Transverse colon (tissue), 4 donors: ENCODE measurements around the gene TAL2. TPM values are rescaled to one million over a fixed set of nuclear protein-coding genes. Genes with fewer than 3 reads are reported as not detected.

Experiments
- DNase-seq: peaks from one replicate; pipeline ENCODE4 v3.0.0-alpha.2; 2019
- H3K27ac ChIP-seq, 4 donors: fragments of 200-600 bp; sonication (generic); 2 replicates each; pipeline ENCODE4 v1.5.1; 2016 to 2018; ENCODE audit warnings: inconsistent platforms in 4 of 4
- H3K27me3 ChIP-seq: fragments of 200-600 bp; sonication (generic); 2 replicates; pipeline ENCODE4 v1.5.1; 2017; ENCODE audit warnings: inconsistent platforms
- H3K36me3 ChIP-seq, 4 donors: fragments of 200-600 bp; sonication (generic); 2 replicates each; pipeline ENCODE4 v1.5.1; 2017 to 2019; ENCODE audit warnings: inconsistent platforms in 4 of 4
- H3K4me1 ChIP-seq, 4 donors: fragments of 200-600 bp; sonication (generic); 2 replicates each; pipeline ENCODE4 v1.5.1; 2017 to 2020; ENCODE audit warnings: inconsistent platforms in 4 of 4
- H3K4me3 ChIP-seq, 4 donors: fragments of 200-600 bp; sonication (generic); 1 replicate in 1 of 4; 2 replicates in 3 of 4; pipeline versions ENCODE4 v1.5.1 to v1.6.1; 2017 to 2019; ENCODE audit warnings: inconsistent platforms in 4 of 4
- H3K9me3 ChIP-seq, 2 donors: fragments of 200-600 bp; sonication (generic); 2 replicates each; pipeline ENCODE4 v1.5.1; 2017 to 2019; ENCODE audit warnings: inconsistent platforms in 2 of 2
- CTCF ChIP-seq, 5 experiments: fragments of 200-600 bp in 3 of 5; fragments of 450-650 bp in 2 of 5; sonication (generic) in 3 of 5; IDR thresholded peaks; 1 replicate in 2 of 5; 2 replicates in 3 of 5; pipeline ENCODE4 v1.5.1; 2016 to 2017; ENCODE audit warnings: antibody characterized with exemption in 5 of 5, inconsistent platforms in 3 of 5, mild to moderate bottlenecking in 2 of 5, moderate library complexity in 1 of 5
- EP300 ChIP-seq: sonication (generic); formaldehyde crosslinking; IDR thresholded peaks from one replicate; pipeline ENCODE4 v1.6.1; 2017; ENCODE audit warnings: antibody characterized with exemption, low read depth
- POLR2A ChIP-seq: fragments of 450-650 bp; IDR thresholded peaks from one replicate; pipeline ENCODE4 v1.6.1; 2016; ENCODE audit warnings: antibody characterized with exemption, mild to moderate bottlenecking, moderate library complexity
- POLR2AphosphoS5 ChIP-seq, 3 donors: sonication (generic); formaldehyde crosslinking; IDR thresholded peaks; one replicate each; pipeline ENCODE4 v1.6.1; 2016; ENCODE audit warnings: antibody characterized with exemption in 3 of 3
- WGBS, 2 donors: methylation state at CpG; one replicate each; pipeline ENCODE4 v1.1.5; 2018; ENCODE audit warnings: low coverage in 1 of 2; 5-methylcytosine and 5-hydroxymethylcytosine counted together
- in situ Hi-C, 4 donors: fragments of 200-750 bp; cut with MboI; loops; one replicate each; pipeline versions ENCODE4 v1.15.0 to v1.15.1; 2017; ENCODE audit warnings: low sequenced_read_pairs in 3 of 4, low pct_ligation_motif_present in 1 of 4, low pct_unique_long_range_greater_than_20kb in 1 of 4
- intact Hi-C: fragments of 100-400 bp; cut with DNase I; formaldehyde crosslinking; loops from one replicate; pipeline ENCODE4 v1.15.1; 2023; ENCODE audit warnings: low total_unique reads
- total RNA-seq, 4 donors: library from RNA; depleted of rRNA; stranded (reverse); fragments of >200 nt; gene quantifications; one replicate each; pipeline ENCODE4 v1.1.0, GENCODE V29; 2016

The TAL2 gene
- total RNA-seq, 4 donors from 2014 or later = not detected

- no peaks in the 10 kb centered on the region for H3K9me3 ChIP-seq
- peaks cover 10 to 36% (median 17%) of the 10 kb centered on the region in 4 donors for H3K4me1 ChIP-seq
- no peaks in the 10 kb centered on the region for H3K36me3 ChIP-seq
- H3K4me3 ChIP-seq = peak overlapping the region; percentile 70 to 82 (median 80)
- peaks cover 25% of the 10 kb centered on the region for H3K27me3 ChIP-seq
- in situ Hi-C loops (no loop called here), intact Hi-C loops (no loop called here)
- 2 to 34% methylated on average over 3 to 28 of the region's 42 CpGs for WGBS, 2 donors
- peak; percentile 67 for DNase-seq
- no peak for TF ChIP-seq EP300
- TF ChIP-seq POLR2AphosphoS5 (IDR thresholded peaks at IDR 0.05) = peak in 2 of 3 donors; percentile 47 to 49
- peak; percentile 49 for TF ChIP-seq POLR2A
- TF ChIP-seq CTCF (IDR thresholded peaks at IDR 0.05) = no peak
- peak overlapping the region; percentile 75 to 84 (median 82) for H3K27ac ChIP-seq
Measured at GRCh38 chr9:105694848-105695581, 32.8 kb downstream of the TAL2 start.

DNA sequence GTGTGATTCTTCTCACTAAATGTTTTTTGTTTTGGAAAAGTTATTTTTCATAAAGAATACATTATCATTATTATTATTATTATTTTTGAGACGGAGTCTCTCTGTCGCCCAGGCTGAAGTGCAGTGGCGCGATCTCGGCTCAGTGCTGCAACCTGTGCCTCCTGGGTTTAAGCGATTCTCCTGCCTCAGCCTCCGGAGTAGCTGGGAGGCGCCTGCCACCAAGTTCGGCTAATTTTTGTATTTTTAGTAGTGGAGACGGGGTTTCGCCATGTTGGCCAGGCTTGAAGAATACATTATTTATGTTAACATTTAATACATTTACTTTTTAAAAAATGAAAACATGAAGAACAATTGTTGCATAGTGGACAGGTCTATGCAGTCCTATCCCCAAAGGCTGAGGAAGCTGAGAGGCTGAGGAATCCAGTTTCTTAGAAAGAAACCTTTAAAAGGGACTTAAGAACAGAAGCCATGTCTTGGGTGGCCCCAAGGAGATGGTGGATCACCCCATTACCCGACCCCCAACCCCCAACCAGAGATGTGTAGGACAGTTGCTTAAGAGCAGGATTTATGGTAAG is 34.0 kb downstream of the TAL2 start:
- Histone ChIP-seq H3K9me3 (no peaks in the 10 kb centered on the region), H3K27ac (no peak overlapping the region), H3K36me3 (no peaks in the 10 kb centered on the region), H3K4me1 (peaks cover 10 to 49% (median 22%) of the 10 kb centered on the region in 4 donors), H3K4me3 (no peak overlapping the region), H3K27me3 (peaks cover 23% of the 10 kb centered on the region)
- 93 to 95% methylated on average over 11 to 12 of the region's 12 CpGs for WGBS, 2 donors
- in situ Hi-C loops (no loop called here), intact Hi-C loops (no loop called here)
- TF ChIP-seq CTCF (IDR thresholded peaks at IDR 0.05) (no peak), POLR2AphosphoS5 (IDR thresholded peaks at IDR 0.05) (no peak), EP300 (no peak), POLR2A (no peak)
- DNase-seq = no peak

- Histone ChIP-seq H3K27me3 (peaks cover 7% of the 10 kb centered on the region), H3K27ac (no peak overlapping the region), H3K4me3 (no peak overlapping the region), H3K4me1 (peaks cover 10 to 55% (median 22%) of the 10 kb centered on the region in 4 donors), H3K9me3 (no peaks in the 10 kb centered on the region), H3K36me3 (no peaks in the 10 kb centered on the region)
- DNase-seq = no peak
- WGBS, 2 donors = 38 to 51% methylated on average over 4 of the region's 4 CpGs
- intact Hi-C loops (no loop called here), in situ Hi-C loops (no loop called here)
- no peak for TF ChIP-seq CTCF (IDR thresholded peaks at IDR 0.05)
- no peak for TF ChIP-seq POLR2AphosphoS5 (IDR thresholded peaks at IDR 0.05)
- no peak for TF ChIP-seq POLR2A
- TF ChIP-seq EP300 = no peak
Measured at GRCh38 chr9:105697871-105698270, 35.6 kb downstream of the TAL2 start.

DNA sequence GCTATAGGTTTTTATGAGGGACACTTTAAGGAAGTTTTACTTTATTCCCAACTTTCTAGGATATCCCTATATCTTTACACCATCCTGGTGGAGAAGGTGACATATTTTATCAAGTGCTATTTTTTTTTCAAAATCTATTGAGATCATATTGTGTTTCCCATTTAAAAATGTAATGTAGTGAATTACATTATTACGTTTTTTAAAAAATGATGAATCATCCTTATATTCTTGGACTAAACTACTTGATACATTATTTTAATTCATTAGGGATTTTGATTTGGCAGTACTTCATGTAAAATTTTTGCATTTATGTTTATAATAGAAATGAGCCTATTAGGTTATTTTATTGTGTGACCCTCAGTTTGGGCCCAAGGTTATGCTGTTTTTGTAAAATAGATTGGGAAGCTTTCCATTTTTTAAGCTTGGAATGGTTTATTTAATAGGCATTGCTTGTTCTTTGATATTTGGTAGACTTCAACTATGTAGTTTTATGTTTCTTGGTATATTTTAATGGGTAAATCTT is 36.2 kb downstream of the TAL2 start:
- H3K27me3 ChIP-seq = peaks cover 3% of the 10 kb centered on the region
- no peaks in the 10 kb centered on the region for H3K9me3 ChIP-seq
- in situ Hi-C loops = no loop called here
- peaks cover 7 to 50% (median 19%) of the 10 kb centered on the region in 4 donors for H3K4me1 ChIP-seq
- DNase-seq = no peak
- no peaks in the 10 kb centered on the region for H3K36me3 ChIP-seq
- no peak overlapping the region for H3K27ac ChIP-seq
- TF ChIP-seq EP300 = no peak
- TF ChIP-seq POLR2AphosphoS5 (IDR thresholded peaks at IDR 0.05) = no peak
- TF ChIP-seq POLR2A = no peak
- no peak for TF ChIP-seq CTCF (IDR thresholded peaks at IDR 0.05)
- intact Hi-C loops = no loop called here
- no peak overlapping the region for H3K4me3 ChIP-seq
- 79 to 92% methylated on average over 1 of the region's 1 CpG for WGBS, 2 donors
